Ectodermal cell (in vitro differentiated cells): Measurements from ENCODE around the gene LAPTM5.

Experiments
- H3K27ac ChIP-seq: 2 replicates; pipeline ENCODE4 v1.7.0; 2013; ENCODE audit warnings: mild to moderate bottlenecking, low read depth, low read length; ENCODE audit not compliant: insufficient read depth, poor library complexity, severe bottlenecking
- H3K27me3 ChIP-seq: 2 replicates; pipeline ENCODE4 v1.7.0; 2013; ENCODE audit warnings: mild to moderate bottlenecking, low read length; ENCODE audit not compliant: insufficient read depth, control insufficient read depth, poor library complexity, severe bottlenecking
- H3K36me3 ChIP-seq: one replicate; pipeline ENCODE4 v1.7.0; 2013; ENCODE audit warnings: low read length; ENCODE audit not compliant: control insufficient read depth, insufficient read depth
- H3K4me1 ChIP-seq: one replicate; pipeline ENCODE4 v1.7.0; 2013; ENCODE audit warnings: low read length; ENCODE audit not compliant: control insufficient read depth, insufficient read depth
- H3K4me3 ChIP-seq: 2 replicates; pipeline ENCODE4 v1.7.0; 2013; ENCODE audit warnings: low read depth, low read length, control low read depth; ENCODE audit not compliant: insufficient read depth
- H3K9me3 ChIP-seq: 2 replicates; pipeline ENCODE4 v1.7.0; 2013; ENCODE audit warnings: mild to moderate bottlenecking, low read length, moderate library complexity; ENCODE audit not compliant: control insufficient read depth
- WGBS, 2 experiments: methylation state at CpG; one replicate each; pipeline ENCODE4 v1.1.7; 2013; ENCODE audit warnings: missing lambda C conversion rate in 2 of 2; 5-methylcytosine and 5-hydroxymethylcytosine counted together

The LAPTM5 gene

GRCh38 chr1:30755334-30755733, 2.2 kb downstream of the LAPTM5 start:
- Histone ChIP-seq H3K27me3 (no peaks in the 10 kb centered on the region), H3K27ac (no peak overlapping the region), H3K9me3 (no peaks in the 10 kb centered on the region), H3K36me3 (no peaks in the 10 kb centered on the region), H3K4me3 (no peak overlapping the region), H3K4me1 (no peaks in the 10 kb centered on the region)
- 94% methylated on average over 6 of the region's 6 CpGs for WGBS, 2 experiments

GRCh38 chr1:30754684-30755171, 2.8 kb downstream of the LAPTM5 start:
- no peak overlapping the region for H3K4me3 ChIP-seq
- H3K27ac ChIP-seq: no peak overlapping the region
- no peaks in the 10 kb centered on the region for H3K4me1 ChIP-seq
- no peaks in the 10 kb centered on the region for H3K27me3 ChIP-seq
- 93 to 95% methylated on average over 9 of the region's 9 CpGs for WGBS, 2 experiments
- H3K36me3 ChIP-seq: no peaks in the 10 kb centered on the region
- no peaks in the 10 kb centered on the region for H3K9me3 ChIP-seq

GRCh38 chr1:30753660-30754123, 3.9 kb downstream of the LAPTM5 start:
- Histone ChIP-seq H3K4me3 (no peak overlapping the region), H3K27me3 (no peaks in the 10 kb centered on the region), H3K27ac (no peak overlapping the region), H3K9me3 (no peaks in the 10 kb centered on the region), H3K36me3 (no peaks in the 10 kb centered on the region), H3K4me1 (peaks cover 3% of the 10 kb centered on the region)
- 95 to 97% methylated on average over 13 of the region's 13 CpGs for WGBS, 2 experiments

GRCh38 chr1:30753118-30753517, 4.5 kb downstream of the LAPTM5 start:
- H3K9me3 ChIP-seq: no peaks in the 10 kb centered on the region
- H3K27ac ChIP-seq: no peak overlapping the region
- peaks cover 7% of the 10 kb centered on the region for H3K4me1 ChIP-seq
- no peaks in the 10 kb centered on the region for H3K27me3 ChIP-seq
- H3K4me3 ChIP-seq: no peak overlapping the region
- WGBS, 2 experiments: 91 to 92% methylated on average over 3 of the region's 3 CpGs
- H3K36me3 ChIP-seq: no peaks in the 10 kb centered on the region

GRCh38 chr1:30752651-30752908, 5.0 kb downstream of the LAPTM5 start:
- no peaks in the 10 kb centered on the region for H3K27me3 ChIP-seq
- H3K36me3 ChIP-seq: no peaks in the 10 kb centered on the region
- no peaks in the 10 kb centered on the region for H3K9me3 ChIP-seq
- no peak overlapping the region for H3K4me3 ChIP-seq
- WGBS, 2 experiments: 87 to 92% methylated on average over 9 of the region's 9 CpGs
- H3K4me1 ChIP-seq: peaks cover 7% of the 10 kb centered on the region
- H3K27ac ChIP-seq: no peak overlapping the region

- no peak overlapping the region for H3K4me3 ChIP-seq
- peaks cover 7% of the 10 kb centered on the region for H3K4me1 ChIP-seq
- no peaks in the 10 kb centered on the region for H3K27me3 ChIP-seq
- 88 to 89% methylated on average over 8 of the region's 8 CpGs for WGBS, 2 experiments
- no peaks in the 10 kb centered on the region for H3K36me3 ChIP-seq
- no peak overlapping the region for H3K27ac ChIP-seq
- H3K9me3 ChIP-seq: no peaks in the 10 kb centered on the region
Observed at GRCh38 chr1:30751830-30752650, 5.5 kb downstream of the LAPTM5 start.

- Histone ChIP-seq H3K4me1 (peaks cover 7% of the 10 kb centered on the region), H3K9me3 (no peaks in the 10 kb centered on the region), H3K4me3 (no peak overlapping the region), H3K27me3 (no peaks in the 10 kb centered on the region), H3K27ac (no peak overlapping the region), H3K36me3 (no peaks in the 10 kb centered on the region)
- 91 to 93% methylated on average over 10 of the region's 10 CpGs for WGBS, 2 experiments
Observed at GRCh38 chr1:30750731-30751291, 6.8 kb downstream of the LAPTM5 start.

GRCh38 chr1:30749691-30750583, 7.6 kb downstream of the LAPTM5 start:
- no peak overlapping the region for H3K4me3 ChIP-seq
- no peaks in the 10 kb centered on the region for H3K36me3 ChIP-seq
- no peaks in the 10 kb centered on the region for H3K9me3 ChIP-seq
- H3K4me1 ChIP-seq: peaks cover 7% of the 10 kb centered on the region
- H3K27ac ChIP-seq: no peak overlapping the region
- H3K27me3 ChIP-seq: no peaks in the 10 kb centered on the region
- WGBS, 2 experiments: 91 to 93% methylated on average over 22 to 23 of the region's 23 CpGs

- Histone ChIP-seq H3K36me3 (no peaks in the 10 kb centered on the region), H3K9me3 (no peaks in the 10 kb centered on the region), H3K4me3 (no peak overlapping the region), H3K4me1 (peaks cover 7% of the 10 kb centered on the region), H3K27me3 (no peaks in the 10 kb centered on the region), H3K27ac (no peak overlapping the region)
- 84 to 88% methylated on average over 16 of the region's 16 CpGs for WGBS, 2 experiments
Observed at GRCh38 chr1:30748699-30749401, 8.7 kb downstream of the LAPTM5 start.
